LoVo (cell line): Measurements from ENCODE around the gene KIF6.

ENCODE experiments used
- DNase-seq: peaks from one replicate; pipeline ENCODE4 v3.0.0-alpha.2; 2016; ENCODE audit warnings: low spot score

Gene KIF6

DNA sequence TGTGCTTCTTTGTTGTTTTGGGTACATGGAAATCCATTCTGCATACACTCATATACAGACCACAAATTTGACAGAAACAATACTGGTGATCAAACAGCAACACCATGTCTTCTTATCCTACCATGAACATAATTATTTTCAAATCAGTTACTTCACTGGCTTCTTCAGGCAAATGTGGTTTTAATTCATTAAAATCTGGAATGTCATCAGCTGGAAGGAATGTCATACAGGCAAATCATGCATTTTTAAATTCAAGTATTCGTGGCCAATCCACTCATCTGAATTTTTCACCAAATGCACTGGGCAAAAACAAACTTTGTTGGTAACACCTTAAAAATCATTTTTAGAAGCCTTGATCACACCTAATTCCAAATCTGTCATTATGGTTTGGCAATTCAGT lies 59.3 kb downstream of the KIF6 start:
- DNase-seq = no peak

DNA sequence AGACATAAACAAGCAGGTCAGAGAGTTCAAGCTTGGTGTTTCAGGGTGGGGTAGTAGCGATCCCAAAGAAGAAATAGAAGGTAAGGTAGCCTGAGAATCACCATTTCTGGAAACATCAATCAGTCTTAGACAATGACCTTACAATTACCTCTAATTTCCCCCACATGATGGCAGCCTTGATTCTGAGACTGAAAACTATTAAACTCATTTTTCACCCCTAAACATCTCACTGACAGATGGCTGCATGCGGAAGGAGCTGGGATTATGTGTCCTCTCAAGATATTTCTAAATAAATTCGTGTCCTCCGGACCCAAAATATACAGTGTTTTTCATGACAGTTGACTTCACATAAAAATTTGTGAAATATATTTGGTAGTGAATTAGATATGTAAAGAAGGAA lies 61.0 kb downstream of the KIF6 start:
- no peak for DNase-seq

DNA sequence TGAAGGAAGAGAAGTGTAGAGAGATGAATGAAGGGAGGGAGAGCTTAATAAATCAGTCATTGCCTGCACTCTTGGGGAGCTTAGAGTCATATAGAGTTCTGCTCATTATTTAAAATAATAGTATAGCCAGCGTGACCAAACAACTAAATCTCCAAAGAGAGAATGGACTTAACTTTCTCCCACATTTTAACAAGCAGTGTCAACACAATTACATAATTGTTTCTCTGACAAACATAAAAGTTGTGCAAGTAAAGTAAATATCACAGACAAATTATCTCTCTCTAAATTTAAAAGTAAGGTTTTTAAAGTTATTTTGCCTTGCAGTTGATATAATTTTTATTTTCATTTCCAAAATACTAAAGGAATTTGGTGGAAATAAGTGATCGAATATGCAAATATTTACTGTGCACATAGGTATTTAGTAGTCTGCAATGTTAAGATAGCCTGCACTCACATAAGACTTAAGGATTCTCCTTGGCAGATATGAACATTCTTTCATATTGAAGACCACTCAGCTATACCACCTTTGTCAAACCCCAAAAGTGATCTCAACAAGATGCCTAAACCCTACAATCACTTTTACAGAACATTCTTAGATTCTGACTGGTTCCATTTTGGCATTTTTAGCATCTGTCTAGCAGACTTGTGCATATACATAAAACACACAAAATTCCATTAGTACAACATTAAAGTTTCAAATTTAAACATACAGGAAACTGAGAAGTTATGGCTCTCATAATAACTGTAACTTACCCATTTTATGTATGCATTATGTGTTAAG lies 67.7 kb downstream of the KIF6 start:
- DNase-seq = no peak

DNA sequence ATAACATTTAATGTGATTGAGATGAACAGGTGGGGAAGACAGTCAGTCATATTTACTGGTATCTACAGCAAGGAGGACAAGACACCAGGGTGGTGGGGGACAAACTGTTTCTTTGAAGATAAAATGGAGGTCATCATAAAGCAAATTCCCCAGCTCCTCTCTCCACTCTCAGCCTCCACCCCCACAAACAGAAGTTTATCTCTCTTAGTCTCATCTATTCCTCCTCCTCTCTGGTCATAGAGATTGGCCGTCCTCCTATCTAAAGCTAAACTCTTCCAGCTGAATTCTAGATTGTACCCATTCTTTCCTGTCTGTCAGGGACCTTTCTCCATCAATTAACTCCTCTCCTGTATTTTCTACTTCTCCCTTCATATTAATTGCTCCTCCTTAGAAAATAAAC lies 71.1 kb downstream of the KIF6 start:
- DNase-seq = no peak

DNA sequence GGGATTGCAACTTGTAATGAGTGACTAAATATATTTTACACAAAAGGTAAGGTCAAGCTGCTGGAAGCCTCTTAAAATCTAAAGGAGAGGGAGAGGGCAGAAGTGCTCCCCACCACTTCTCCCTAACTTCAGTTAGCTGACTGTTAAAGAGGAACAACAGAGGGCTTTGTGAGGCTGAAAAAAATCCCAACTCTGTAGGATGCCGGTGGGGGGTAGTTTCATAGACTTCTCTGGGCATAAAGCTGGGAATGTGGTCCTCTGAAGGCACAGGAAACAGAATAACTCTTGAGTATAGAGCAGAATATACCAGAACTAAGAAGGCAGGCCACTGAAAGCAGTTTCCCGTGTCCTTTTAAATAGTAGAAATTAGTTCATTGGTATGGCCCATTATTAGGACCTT lies 71.6 kb downstream of the KIF6 start:
- no peak for DNase-seq

DNA sequence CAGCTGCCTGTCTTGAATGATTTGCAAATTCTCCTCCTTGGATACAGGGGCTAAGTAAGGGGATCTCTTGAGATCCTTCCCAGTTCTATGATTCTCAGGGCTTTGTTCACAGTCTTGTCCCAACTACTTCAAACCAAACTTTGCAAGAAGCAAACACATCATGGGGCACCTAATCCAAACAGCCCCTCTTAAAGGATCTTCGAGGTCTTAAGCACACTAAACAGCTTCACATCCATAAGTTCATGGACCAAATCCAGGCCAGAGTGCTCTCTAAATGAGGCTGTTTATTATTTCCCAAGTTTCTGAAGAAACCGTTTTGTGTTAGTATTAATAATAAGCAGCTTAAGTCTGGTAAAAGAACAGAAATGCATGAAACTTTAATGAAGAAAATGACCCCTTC lies 75.2 kb downstream of the KIF6 start:
- DNase-seq = no peak

DNA sequence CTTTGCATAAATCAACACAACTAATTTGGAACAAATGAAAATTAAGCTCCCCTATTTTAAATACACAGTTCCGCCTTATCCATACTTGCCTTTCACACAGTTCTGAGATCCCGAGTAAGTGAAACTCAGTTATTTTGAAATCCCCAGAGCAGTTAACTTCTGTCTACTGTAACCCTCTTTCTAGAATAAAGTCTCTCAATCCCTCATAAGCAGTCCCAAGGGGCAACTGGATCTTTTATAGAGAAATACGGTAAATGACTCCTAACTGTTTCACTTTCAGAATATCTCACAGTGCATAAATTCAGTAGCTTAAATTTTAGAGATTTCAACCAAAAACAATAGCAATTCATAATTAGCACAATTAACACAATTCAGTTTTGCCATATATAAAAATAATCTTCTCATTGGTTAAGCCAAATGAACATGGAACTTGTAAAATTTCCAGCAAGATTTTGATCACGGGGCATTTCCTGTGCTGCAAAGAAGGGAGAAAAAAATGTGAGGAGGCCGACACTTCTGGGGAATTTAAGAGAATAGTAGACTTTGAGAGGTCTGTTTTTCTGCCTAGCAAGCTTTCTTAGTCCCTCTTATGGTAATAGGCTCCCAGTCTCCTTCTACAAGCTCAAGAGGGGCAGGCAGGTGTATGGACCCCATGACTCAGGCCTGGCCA lies 78.3 kb downstream of the KIF6 start:
- no peak for DNase-seq

DNA sequence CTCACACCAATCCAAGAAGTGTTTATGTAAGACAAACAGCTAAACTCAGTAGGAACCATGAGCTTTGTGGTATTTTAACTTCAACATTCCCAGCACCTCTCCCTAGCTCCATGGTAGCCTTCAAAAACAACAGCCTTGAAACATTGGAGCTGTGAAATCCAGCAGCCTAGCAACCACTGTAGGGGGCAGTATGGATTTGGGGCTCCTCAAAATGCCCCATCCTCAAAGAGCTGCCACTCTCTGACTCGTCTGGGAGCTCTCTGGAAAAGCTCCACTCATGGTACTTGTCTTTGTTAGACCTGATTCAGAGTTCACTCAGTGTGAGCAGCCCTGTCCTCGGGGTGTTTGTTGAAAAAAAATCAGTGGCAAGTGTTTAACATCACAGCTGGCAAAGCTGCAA lies 82.9 kb downstream of the KIF6 start:
- DNase-seq = no peak

DNA sequence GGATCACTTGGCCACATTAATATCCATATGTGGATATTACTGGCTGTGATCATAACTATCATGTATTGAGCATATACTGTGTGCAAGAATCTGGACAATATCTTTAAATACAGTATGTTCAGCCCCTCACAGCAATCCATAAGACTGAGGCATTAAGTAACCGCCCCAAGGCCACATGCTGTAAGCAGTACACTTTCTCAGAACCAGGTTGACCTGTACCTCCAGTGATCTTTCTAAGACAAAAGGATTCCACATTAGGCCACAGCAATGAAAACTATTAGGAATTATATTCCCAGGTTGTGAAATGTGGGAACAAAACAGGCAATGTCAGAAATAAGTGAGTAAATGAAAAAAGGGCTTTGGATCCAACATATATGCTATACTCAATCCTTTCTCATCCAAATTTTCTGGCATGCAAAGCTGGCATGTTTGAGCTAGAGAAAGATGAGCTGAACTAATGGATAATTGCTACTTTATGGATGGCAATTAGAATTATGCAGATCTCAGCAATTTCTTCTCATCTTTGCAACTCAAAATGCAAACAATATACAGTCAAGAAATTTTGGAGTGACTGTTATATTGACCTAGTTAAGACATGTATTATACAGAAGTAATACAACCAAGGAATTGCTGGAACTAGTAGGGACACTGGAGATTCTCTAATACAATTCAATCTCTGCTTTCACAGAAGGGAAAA lies 86.9 kb downstream of the KIF6 start:
- DNase-seq = no peak

DNA sequence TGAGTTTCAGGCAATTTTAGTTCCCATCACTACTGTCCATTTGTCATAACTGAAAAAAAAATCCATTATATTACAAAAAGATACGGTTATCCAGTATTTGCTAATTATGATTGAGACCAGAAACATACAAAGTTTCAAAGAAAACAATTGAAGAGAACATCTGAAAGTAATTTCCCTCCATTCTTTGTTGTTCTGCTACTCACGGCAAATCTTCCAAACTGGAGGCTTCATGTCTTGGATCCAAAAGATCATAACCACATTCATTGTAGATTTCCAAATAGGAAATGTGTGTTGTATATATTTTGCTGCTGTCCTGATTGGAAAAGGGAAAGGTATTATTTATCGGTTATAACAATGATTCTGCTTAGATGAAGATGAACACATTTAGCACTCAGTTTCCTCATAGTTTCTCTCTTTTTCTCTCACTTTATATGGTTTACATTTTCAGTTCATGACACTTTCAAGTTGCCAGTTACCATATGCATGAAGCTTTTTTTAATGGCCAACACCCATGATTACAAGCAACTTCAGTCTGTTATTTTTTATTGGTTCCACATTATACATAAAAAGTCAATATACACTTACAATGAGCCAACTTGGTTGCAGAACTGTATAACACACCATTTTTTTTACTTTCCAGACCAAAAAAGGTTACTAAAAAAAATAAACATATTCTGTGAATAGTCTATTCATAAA lies 90.4 kb downstream of the KIF6 start:
- no peak for DNase-seq

DNA sequence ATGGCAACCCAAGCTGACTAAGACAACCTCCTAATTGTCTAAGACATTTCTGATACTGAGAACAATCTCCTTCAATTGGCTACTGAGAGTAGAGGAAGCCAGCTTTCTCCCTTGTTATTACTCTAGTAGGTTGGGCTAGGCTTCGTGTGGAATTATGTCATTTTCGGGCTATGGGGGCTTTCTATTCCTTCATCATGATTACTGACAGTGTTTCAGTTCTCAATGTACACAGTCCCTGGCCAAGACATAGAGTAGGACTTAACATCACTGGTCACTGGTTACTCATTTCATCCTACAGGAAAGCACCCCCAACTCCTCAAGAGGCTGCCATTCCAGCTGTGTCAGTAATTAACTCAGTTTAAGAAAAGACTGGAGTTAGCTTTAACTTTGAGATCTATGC lies 100.0 kb downstream of the KIF6 start:
- no peak for DNase-seq

DNA sequence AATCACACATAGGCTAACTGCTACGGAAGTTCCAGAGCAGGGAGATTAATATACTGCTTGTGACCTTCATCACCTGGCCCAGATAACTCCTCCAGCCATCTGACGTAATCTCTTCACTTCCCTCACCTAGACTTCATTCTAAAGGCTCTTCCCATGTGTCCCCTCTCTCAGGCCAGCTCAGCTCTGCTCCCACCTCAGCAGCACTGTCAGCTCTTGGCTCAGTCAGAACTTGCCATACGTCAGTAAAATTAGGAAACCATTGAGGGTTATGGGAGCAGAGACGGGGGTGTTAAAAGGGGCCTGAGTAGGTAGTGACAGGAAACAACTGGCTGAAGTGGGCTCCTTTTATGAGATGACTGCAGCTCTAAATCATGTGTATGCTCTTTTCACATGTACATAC lies 101.5 kb downstream of the KIF6 start:
- no peak for DNase-seq

DNA sequence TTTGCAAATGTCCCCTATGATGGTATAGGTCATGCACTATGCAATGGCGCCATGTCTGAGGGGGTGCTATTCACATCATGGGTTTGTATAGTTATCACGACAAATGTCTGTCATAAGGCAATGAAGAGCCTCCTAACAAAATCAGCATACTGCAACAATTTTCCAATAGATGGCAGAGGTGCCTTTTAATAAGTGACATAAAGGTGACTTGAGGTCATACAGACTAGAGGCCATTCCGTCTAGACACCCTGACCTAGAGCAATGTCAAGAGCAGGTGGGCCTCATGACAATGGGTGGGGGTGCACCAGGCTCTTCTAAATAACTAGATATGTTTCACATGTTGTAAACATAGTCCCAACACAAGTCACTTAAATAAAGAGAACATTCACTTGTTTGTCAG lies 107.7 kb downstream of the KIF6 start:
- no peak for DNase-seq

DNA sequence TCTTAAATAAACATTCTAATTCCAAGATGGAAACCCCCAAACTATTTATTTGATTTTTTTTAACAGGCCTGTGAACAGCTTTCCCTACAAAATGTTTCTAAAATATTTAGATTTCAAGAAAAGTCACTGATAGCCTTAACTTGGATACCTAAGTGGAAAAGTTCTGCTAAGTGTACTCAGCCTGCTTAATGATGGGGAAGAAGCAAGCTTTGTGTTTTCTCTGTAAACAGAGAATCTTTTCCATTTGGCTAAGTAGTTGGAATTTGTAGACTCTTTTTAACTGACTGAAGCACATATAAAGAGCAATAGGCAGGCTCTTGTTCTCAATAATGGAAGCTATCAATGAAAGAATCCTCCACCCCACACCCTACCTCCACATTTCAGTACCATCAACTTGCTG lies 108.2 kb downstream of the KIF6 start:
- DNase-seq = no peak

DNA sequence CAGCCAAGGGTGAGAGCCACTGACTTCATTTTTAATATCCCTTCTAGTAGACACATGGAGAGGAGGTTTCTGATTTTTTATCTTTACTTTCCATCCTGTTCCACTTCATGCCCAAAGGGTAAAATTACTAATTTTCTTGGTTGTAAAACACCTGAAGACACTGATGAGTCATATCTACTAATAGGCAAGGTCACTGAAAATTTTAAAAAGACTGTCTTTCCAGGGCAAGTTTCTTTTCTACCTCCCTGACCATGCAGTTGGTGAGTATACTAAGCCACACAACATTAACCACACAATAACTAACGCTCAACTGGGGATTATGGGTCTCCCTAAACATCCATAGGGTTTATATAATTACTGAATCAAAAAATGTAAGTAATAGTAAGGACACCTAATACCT lies 109.6 kb downstream of the KIF6 start:
- no peak for DNase-seq

DNA sequence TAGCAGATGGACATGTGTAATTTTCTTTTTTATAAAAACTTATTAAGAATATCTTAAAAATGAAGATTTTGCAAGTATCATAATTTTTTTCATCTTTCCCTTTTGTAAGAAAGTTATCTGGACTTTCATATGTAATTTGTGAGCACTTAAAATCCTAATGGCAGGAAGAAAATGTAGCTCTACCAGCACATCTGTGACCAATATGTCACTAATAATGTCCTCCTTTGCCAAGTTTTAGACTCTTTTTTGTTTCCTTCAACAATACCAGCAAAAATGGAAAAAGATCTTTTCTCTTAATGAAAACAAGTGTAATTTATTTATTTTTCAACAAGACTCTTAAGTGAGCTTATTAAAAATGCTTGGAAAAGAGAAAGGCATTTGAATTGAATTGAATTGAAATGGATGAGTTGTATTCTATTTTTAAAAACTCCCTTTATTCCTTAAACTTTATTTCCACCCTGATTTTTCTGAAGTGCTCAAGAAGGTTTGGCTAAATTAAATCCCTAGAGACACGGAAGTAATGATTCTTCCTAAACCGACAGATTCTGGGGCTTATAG lies 110.7 kb downstream of the KIF6 start:
- DNase-seq = no peak

DNA sequence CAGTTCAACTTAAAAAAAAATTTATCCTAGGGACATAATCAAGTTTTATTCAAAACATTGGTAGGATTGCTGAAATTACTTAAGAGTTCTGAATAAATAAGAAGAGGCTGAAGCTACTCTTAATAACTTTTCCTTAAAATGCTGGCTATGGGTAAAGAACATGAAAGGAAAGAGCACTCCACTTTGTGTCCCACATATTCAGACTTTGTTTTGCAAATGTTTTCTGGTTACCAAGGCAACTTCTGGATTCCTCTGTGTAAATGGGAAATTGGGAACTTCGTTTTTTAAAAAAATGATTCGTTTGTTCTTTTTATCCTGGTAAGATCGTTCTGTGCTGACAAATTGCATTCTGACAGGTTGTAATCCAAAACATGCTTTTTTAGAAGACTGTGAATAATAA lies 115.0 kb downstream of the KIF6 start:
- no peak for DNase-seq

DNA sequence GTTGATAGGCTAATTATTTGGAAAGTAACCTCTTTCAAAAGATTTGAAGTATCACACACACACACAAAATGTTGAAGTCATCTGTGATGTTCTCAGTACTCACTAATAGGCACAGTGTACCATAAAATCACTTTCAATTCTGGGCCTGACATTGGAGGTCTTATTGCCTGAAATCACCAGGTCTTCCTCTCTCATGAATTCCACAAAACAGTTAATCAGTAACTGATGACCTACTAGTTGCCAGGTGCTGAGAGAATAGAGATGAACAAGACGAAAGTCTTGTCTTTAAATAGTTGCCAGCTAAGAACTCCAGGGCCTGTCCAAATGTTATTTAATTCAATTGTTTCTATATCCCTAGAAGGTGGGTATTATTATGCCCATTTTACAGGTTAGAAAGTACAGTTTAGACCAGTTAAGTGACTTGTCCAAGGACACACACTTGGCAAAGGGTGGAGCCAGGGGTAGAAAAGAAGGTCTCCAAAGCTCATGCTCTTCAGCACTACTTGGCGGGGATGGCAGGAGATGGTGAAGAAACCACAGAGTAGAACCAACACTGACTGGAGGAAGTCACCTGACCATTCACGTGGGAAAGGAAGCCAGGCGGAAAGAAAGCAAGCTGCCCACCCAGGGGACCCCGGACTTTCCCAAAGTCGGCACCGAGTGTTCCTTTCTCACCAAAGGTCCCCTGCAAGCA lies 116.4 kb downstream of the KIF6 start:
- DNase-seq = no peak

DNA sequence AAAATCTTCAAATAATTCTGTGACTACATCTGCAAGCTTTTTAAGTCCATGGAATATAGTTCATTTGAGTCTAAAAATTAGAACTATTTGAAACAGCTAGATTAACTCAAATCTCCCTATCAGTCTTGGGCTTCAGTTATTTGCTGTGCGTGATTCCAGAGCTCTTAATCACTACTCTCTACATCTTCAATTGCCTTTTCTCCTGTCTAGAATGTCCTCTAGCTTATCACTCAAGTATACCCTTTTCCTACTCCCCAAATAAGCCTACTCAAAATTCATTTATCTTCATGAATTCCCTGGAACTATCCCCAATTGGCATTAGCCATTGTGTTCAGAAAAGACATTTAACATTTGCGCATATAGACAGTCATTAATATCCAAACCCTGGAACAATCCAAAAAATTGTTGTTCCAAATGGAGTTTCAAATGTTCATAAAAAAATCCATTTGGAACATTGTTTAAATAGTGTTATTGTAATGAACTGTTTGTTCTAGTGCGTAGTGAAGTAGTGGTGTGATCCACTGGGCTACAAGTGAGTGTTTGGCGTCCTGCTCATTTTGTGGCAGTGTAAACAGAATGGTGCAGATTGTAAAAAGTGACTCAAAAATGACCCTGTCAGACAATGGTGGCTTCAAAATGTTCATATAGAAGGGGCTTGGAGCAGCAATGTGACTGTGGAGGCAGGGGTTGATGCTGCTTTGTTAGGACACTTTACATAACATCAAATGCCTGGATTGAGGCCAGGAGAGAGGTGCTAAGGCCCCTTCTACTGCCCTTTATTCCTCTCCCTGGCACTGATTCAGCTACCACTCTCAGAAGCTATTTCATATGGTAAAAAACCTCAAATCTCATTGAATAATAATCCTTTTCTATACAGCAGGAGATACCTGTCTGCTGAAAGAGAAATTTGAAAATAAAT lies 122.3 kb downstream of the KIF6 start:
- no peak for DNase-seq

DNA sequence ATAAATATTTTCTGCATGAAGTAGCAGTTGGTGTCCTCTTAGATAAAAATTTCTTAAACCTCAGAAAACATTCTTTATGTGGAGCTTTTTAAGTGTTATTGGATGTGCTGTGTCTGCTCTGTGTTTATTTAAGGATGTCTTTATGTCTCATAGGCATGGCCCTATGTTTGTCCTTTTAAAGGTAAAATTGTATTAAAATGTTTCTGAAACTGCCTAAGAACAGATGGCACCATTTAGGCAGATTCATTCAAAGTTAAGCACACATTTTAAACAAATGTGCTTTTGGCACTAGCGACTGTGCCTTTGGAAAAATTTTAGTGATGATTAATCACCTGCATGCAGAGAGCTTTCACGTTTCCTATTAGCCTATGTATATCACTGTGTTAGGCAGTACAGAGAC lies 125.2 kb downstream of the KIF6 start:
- no peak for DNase-seq

DNA sequence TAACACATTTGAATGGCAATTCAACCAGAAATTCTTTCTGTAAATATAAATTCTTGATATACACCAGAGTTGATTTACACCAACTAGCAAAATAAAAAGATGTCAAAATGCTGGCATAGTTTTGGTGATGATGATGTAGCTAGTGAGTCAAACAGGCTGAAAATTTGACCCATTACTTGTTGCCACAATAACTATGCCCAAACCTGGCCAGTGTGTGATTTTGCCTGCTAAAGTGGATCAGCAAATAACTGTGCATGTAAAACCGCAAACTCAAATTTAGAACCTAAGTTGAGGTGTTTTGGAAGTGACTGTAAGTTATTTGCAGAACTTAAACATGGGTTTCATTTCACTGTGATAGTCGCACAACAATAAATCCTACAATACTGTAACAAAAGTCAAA lies 125.9 kb downstream of the KIF6 start:
- DNase-seq = no peak
